Ectodermal cell (in vitro differentiated cells): ENCODE results near the gene RBM10.
"Not testable (repeated sequence)": the region's sequence is repeated elsewhere in the genome, so short reads cannot be mapped to it uniquely, and the experiment has no call there.

Source experiments
- H3K27ac ChIP-seq: 2 replicates; pipeline ENCODE4 v1.7.0; 2013; ENCODE audit warnings: mild to moderate bottlenecking, low read depth, low read length; ENCODE audit not compliant: insufficient read depth, poor library complexity, severe bottlenecking
- H3K27me3 ChIP-seq: 2 replicates; pipeline ENCODE4 v1.7.0; 2013; ENCODE audit warnings: mild to moderate bottlenecking, low read length; ENCODE audit not compliant: insufficient read depth, control insufficient read depth, poor library complexity, severe bottlenecking
- H3K36me3 ChIP-seq: one replicate; pipeline ENCODE4 v1.7.0; 2013; ENCODE audit warnings: low read length; ENCODE audit not compliant: control insufficient read depth, insufficient read depth
- H3K4me1 ChIP-seq: one replicate; pipeline ENCODE4 v1.7.0; 2013; ENCODE audit warnings: low read length; ENCODE audit not compliant: control insufficient read depth, insufficient read depth
- H3K4me3 ChIP-seq: 2 replicates; pipeline ENCODE4 v1.7.0; 2013; ENCODE audit warnings: low read depth, low read length, control low read depth; ENCODE audit not compliant: insufficient read depth
- H3K9me3 ChIP-seq: 2 replicates; pipeline ENCODE4 v1.7.0; 2013; ENCODE audit warnings: mild to moderate bottlenecking, low read length, moderate library complexity; ENCODE audit not compliant: control insufficient read depth
- WGBS, 2 experiments: methylation state at CpG; one replicate each; pipeline ENCODE4 v1.1.7; 2013; ENCODE audit warnings: missing lambda C conversion rate in 2 of 2; 5-methylcytosine and 5-hydroxymethylcytosine counted together

RBM10 gene

DNA sequence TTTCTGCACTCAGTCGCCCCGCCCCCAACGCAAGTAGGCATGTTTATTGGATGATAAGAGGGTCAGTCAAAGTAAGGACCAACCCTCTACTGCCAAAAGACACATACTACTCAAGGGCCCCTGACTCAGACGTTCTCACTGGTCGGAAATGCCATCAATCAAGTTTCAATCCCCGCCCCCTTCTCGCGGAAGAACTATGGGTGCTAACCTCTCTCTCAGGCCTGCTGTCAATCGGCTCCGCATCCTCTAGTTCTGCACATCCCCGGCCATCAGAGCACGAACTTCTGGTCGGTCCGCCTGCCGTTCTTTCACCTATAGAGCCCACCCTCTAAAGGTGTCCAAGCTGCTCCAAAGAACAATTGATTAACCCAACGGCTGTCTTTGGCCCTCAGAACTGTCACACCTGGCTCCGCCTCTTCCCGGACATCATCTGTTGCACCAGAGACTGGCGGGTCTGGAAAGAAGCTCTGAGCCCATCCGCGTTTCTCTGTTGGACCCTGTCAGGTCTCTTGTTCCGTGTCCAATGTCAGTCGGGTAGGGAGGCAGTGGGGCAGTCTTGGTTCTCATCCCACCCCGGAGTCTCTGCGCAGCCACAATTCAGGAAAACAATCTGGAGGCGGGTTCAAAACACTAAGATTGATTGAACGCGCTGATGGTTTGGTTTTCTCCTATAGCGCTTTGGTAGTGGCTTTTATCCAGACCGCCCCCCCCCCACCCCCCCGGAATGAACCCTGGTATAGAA is 15.7 kb upstream of the RBM10 start:
- Histone ChIP-seq H3K27me3 (no peaks in the 10 kb centered on the region), H3K4me3 (peak overlapping the region; percentile 63), H3K27ac (peak overlapping the region; percentile 50), H3K4me1 (no peaks in the 10 kb centered on the region), H3K36me3 (no peaks in the 10 kb centered on the region), H3K9me3 (no peaks in the 10 kb centered on the region)
- 0 to 1% methylated on average over 25 to 27 of the region's 31 CpGs for WGBS, 2 experiments

DNA sequence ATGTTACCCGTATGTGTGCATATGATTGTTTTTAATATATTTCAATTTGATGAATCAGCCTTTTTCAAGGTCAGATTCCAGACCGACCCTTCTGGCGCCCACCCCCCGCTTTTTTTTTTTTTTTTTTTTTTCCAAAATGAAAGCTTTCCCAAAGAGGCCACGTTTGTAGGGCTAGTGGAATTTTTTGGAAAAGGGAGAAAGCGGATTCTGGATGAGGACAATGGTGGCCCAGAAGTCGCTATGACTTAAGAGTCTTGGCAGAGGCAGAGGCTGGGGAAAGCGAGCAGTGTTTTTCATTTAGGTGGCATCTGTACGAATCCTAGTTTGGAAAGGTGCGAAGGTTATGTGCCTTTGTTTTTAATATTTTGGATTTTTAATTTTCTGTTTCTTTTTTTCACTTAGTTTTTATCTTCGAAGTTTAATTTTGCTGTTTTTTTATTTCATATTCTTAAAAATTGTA is 15.1 kb upstream of the RBM10 start:
- no peaks in the 10 kb centered on the region for H3K36me3 ChIP-seq
- H3K27me3 ChIP-seq, result no peaks in the 10 kb centered on the region
- no peak overlapping the region for H3K27ac ChIP-seq
- 47 to 48% methylated on average over 4 to 9 of the region's 11 CpGs for WGBS, 2 experiments
- H3K4me3 ChIP-seq, result peak overlapping the region; percentile 63
- no peaks in the 10 kb centered on the region for H3K4me1 ChIP-seq
- H3K9me3 ChIP-seq, result no peaks in the 10 kb centered on the region

DNA sequence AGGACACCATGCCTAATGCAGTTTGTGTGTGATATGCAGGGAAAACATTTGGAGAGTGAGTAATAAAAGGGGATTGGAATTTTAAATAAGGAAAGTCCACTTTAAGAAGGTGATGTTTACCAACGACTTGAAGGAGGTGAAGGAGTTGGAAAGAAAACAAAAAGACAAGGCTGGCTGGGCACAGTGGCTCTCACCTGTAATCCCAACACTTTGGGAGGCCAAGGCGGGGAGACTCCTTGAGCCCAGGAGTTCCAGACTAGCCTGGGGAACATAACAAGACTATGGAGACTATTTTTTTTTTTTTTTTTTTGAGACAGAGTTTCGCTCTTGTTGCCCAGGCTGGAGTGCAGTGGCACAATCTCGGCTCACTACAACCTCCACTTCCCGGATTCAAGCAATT is 11.5 kb upstream of the RBM10 start:
- H3K4me1 ChIP-seq, result no peaks in the 10 kb centered on the region
- WGBS, 2 experiments, result 93 to 97% methylated on average over 2 to 5 of the region's 5 CpGs
- no peaks in the 10 kb centered on the region for H3K36me3 ChIP-seq
- H3K4me3 ChIP-seq, result no peak overlapping the region
- H3K9me3 ChIP-seq, result no peaks in the 10 kb centered on the region
- H3K27me3 ChIP-seq, result no peaks in the 10 kb centered on the region
- no peak overlapping the region for H3K27ac ChIP-seq

DNA sequence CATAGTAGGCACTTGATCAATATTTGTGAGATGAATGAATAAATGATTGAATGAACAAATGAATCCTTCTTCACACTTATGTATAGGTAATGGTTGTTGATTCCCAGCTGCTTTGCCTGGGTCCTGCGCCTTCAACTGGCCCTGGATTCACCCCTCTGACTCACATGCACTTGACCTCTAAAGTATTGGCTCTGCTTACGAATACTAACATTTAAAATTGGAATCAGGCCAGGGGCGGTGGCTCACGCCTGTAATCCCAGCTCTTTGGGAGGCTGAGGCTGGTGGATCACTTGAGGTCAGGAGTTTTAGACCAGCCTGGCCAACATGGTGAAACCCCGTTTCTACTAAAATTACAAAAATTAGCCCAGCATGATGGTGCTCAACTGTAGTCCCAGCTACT is 9.4 kb upstream of the RBM10 start:
- not testable (repeated sequence) for H3K4me1 ChIP-seq, H3K27ac ChIP-seq, H3K9me3 ChIP-seq, H3K36me3 ChIP-seq, H3K27me3 ChIP-seq, H3K4me3 ChIP-seq
- whole genome bisulfite sequencing, 2 experiments, result 89 to 93% methylated on average over 5 of the region's 5 CpGs

DNA sequence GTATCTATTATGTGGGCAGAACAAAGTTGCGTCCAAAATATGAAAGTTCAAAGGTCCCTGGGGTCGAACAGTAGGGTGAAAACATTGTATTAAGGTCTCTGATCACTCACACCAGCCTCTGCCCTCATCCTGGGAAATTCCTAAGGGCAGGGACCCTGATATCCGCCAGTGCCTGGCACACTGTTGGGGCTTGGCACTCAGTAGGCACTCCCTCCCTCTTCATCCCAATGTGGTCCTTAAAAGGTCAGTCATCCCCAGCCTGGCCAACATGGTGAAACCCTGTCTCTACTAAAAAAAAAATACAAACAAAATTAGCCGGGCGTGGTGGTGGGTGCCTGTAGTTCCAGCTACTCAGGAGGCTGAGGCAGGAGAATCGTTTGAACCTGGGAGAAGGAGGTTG is 6.8 kb upstream of the RBM10 start:
- Histone ChIP-seq H3K27me3 (no peaks in the 10 kb centered on the region), H3K4me1 (no peaks in the 10 kb centered on the region), H3K36me3 (peaks cover 8% of the 10 kb centered on the region), H3K27ac (no peak overlapping the region), H3K4me3 (no peak overlapping the region), H3K9me3 (no peaks in the 10 kb centered on the region)
- WGBS, 2 experiments, result 87 to 93% methylated on average over 6 of the region's 6 CpGs

DNA sequence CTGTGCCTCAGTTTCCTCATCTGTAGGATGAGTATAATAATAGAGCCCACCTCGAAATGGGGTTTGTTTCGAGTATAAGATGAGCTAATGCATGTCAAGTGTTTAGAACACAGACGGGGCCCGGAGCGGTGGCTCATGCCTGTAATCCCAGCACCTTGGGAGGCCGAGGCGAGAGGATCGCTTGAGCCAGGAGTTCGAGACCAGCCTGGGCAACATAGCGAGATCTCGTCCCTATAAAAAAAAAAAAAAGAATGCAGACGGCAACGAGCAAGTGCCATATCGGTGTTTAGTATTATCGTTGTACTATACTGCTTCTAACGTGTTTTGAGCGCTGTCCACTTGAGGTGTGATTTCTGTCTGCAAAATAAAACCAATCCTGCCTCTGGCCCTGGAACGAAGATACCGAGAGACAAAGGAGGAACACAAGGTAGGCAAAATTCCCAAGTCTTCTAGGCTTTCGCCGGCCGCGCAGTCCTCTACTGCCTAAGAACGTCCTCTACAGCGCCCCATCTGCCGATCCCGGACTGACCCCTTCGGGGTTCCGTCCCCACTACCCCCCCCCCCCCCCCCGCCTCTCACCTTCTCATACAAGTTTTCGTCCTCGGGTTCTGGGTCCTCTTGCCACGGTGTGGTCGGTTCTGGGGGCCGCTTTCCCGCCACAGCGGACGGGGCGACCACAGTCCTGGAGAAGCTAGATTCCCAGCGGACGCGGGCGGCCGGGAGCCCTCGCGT is 961 bp upstream of the RBM10 start:
- peaks cover 8% of the 10 kb centered on the region for H3K4me1 ChIP-seq
- H3K27ac ChIP-seq, result peak overlapping the region; percentile 82
- H3K36me3 ChIP-seq, result peaks cover 8% of the 10 kb centered on the region
- H3K4me3 ChIP-seq, result peak overlapping the region; percentile 64
- H3K9me3 ChIP-seq, result no peaks in the 10 kb centered on the region
- H3K27me3 ChIP-seq, result no peaks in the 10 kb centered on the region
- 7 to 8% methylated on average over 45 of the region's 46 CpGs for WGBS, 2 experiments

DNA sequence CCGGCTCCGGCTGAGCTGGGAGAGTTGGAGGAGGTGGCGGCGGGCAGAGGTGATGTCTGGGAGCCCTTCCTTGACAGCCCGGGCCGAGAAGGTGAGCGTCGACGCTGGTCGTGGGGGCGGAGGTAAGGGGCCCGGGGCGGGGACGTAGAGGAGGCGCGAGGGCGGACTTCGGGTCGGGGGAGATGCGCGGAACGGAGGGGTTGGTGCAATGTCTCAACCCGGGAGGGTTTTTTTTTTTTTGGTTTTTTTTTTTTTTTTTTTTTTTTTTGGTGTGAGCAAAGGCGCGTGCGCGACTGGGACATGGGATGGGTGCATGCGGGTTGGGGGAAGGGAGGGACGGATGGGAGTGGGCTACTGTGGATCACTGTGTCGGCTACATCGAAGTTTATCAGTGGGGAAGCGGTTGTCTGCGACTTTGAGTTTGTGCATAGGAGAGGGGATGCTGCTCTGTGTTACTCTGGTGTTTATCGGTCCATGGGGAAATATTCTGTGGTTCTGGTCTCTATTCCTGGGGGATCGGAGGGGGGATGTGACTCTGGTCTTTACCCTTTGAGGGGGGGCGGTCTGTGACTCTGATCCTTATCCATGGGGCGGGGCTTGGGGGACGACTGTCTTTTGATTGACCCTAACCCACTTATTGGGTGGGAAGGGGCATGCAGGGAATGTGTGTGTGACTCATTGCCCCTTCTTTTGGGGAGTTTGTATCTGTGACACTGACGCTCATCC is 537 bp downstream of the RBM10 start:
- no peaks in the 10 kb centered on the region for H3K27me3 ChIP-seq
- WGBS, 2 experiments, result 0 to 1% methylated on average over 39 of the region's 39 CpGs
- H3K27ac ChIP-seq, result peak overlapping the region; percentile 82
- H3K36me3 ChIP-seq, result peaks cover 8% of the 10 kb centered on the region
- H3K4me3 ChIP-seq, result peak overlapping the region; percentile 64
- peaks cover 8% of the 10 kb centered on the region for H3K4me1 ChIP-seq
- H3K9me3 ChIP-seq, result no peaks in the 10 kb centered on the region

DNA sequence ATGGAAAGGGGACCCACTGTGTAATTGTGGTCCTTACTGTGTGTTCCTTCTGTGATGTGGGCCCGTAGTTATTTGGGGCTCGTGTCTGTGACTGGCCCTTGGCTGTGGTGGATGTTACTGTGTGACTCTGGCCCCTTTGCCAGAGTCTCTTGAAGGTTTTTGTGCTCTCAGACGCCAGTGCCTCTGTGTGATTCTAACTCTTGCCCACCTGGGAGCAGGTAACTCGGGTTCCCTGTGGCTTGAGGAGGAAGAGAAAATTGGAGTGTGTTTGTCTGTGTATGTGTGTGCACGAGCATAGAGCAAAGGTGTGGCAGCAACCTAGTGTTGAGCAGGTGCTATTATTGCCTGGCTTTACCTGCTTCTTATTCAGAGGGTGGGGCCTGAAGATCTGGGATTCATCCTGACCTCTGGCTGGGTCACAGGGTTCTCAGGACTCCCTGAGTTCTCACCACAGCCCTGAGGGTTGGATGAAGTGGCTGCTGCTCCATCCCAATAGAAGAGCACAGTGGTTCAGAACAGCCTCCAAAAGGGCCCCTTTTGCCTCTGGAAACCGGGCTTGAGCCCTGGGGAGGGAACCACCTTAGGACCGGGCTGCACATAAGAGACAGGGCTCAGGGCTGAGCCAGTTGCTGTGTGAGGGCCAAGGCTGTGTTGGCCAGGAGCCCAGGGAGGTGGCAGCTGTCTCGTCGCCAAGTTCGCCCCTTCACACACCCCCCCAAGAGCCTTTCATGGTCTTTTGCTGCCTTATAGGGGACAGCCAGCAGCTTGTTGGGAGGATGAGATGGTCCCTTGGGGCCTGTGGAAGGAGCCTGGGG is 1.3 kb downstream of the RBM10 start:
- H3K27ac ChIP-seq, result no peak overlapping the region
- no peaks in the 10 kb centered on the region for H3K27me3 ChIP-seq
- peaks cover 8% of the 10 kb centered on the region for H3K4me1 ChIP-seq
- H3K4me3 ChIP-seq, result peak overlapping the region; percentile 64
- peaks cover 8% of the 10 kb centered on the region for H3K36me3 ChIP-seq
- H3K9me3 ChIP-seq, result no peaks in the 10 kb centered on the region
- WGBS, 2 experiments, result 25 to 39% methylated on average over 8 to 10 of the region's 10 CpGs

DNA sequence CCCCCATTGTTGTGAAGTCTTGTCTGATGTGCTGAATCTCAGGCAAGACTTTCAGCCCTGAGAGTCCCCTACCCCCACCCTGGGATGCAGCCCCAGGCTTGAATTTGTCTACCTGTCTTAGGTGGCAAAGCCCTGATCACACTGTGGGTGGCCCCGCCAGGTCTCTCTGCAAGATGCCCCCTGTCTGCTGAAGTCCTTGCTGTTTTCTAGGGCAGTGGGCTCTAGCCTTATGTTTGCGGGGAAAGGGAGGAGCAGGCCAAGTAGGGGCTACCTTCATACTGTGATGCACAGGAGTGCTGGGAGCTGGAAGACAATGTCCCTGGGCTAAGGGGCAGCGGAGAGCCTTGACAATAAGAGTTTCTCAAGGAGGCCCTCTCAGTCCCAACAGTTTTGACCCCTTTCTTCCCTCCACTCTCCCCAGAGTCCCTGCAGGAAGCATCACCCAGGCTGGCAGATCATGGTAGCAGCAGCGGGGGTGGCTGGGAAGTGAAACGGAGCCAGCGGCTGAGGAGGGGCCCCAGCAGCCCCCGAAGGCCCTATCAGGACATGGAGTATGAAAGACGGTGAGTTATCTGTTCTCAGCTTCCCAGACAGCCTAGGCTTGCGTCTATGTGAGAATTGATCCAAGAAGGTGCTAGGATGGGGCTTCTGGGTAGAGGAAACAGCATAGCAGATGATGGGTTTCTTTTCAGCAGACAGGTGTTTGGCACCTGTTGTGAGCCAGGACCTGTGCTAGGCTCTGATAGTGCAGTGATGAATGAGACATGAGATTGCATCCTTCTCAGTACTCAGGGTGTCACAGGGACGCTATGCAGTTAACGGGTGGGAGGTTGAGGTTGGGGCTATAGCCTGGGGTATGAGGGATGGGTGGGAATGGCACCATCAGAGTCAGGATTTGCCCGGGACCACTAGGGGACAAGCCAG is 2.2 kb downstream of the RBM10 start:
- Histone ChIP-seq H3K36me3 (peaks cover 4% of the 10 kb centered on the region), H3K27me3 (no peaks in the 10 kb centered on the region), H3K9me3 (no peaks in the 10 kb centered on the region), H3K27ac (no peak overlapping the region), H3K4me3 (peak overlapping the region; percentile 64), H3K4me1 (peaks cover 8% of the 10 kb centered on the region)
- 86 to 89% methylated on average over 11 to 12 of the region's 12 CpGs for WGBS, 2 experiments
